Caki2 (cell line): Measurements from ENCODE around the gene REEP2. TPM values are rescaled to one million over a fixed set of nuclear protein-coding genes. Genes with fewer than 3 reads are reported as not detected.
"Not testable (repeated sequence)": the region's sequence is repeated elsewhere in the genome, so short reads cannot be mapped to it uniquely, and the experiment has no call there.

Experiments
- DNase-seq: peaks from one replicate; pipeline ENCODE4 v3.0.0-alpha.2; 2015; ENCODE audit warnings: low read depth
- in situ Hi-C: cut with HindIII; loops from 2 replicates; pipeline ENCODE4 v1.10.0; 2016; ENCODE audit warnings: low sequenced_read_pairs, low pct_unique_long_range_greater_than_20kb, mixed read lengths
- total RNA-seq: library from RNA; depleted of rRNA; stranded (reverse); fragments of >200 nt; shearing (Covaris generic); gene quantifications from 2 replicates; pipeline ENCODE4 v1.2.3, GENCODE V29; 2014; ENCODE audit warnings: low replicate concordance

REEP2 gene
- total RNA-seq, 1 experiment from 2014 or later = 1.5 TPM

- DNase-seq = peak; percentile 93
- in situ Hi-C loops = no loop called here
These were observed 25.1 kb downstream of the REEP2 start for GRCh38 chr5:138464008-138464387.

GRCh38 chr5:138464388-138465260 lies 25.8 kb downstream of the REEP2 start:
- in situ Hi-C loops = no loop called here
- DNase-seq = peak; percentile 98

GRCh38 chr5:138465261-138466124 lies 26.6 kb downstream of the REEP2 start, which contains the start of gene EGR1:
TSS of gene EGR1 (plus strand) at chr5:138465479. CDS start at chr5:138465762, 283 bp downstream.
- DNase-seq = no peak
- in situ Hi-C loops = no loop called here

- in situ Hi-C loops = no loop called here
- DNase-seq = no peak
These were observed 27.5 kb downstream of the REEP2 start for GRCh38 chr5:138466125-138466899.

- in situ Hi-C loops = no loop called here
- no peak for DNase-seq
These were observed 28.2 kb downstream of the REEP2 start for GRCh38 chr5:138466900-138467710.

GRCh38 chr5:138467711-138468132 lies 28.9 kb downstream of the REEP2 start:
- DNase-seq = no peak
- in situ Hi-C loops = no loop called here

- DNase-seq = no peak
These were observed 29.5 kb downstream of the REEP2 start for GRCh38 chr5:138468133-138468965.

GRCh38 chr5:138468966-138469539 lies 30.2 kb downstream of the REEP2 start:
- in situ Hi-C loops = no loop called here
- no peak for DNase-seq

More at GRCh38 chr5:138468133-138468965, 29.5 kb downstream of the REEP2 start:
- in situ Hi-C loops = no loop called here

- in situ Hi-C loops = no loop called here
These were observed 30.9 kb downstream of the REEP2 start for GRCh38 chr5:138469540-138470321.

GRCh38 chr5:138470322-138471051 lies 31.6 kb downstream of the REEP2 start:
- in situ Hi-C loops = no loop called here
- DNase-seq = no peak

More at GRCh38 chr5:138469540-138470321, 30.9 kb downstream of the REEP2 start:
- peak; percentile 33 for DNase-seq

- no peak for DNase-seq
- in situ Hi-C loops = no loop called here
These were observed 32.1 kb downstream of the REEP2 start for GRCh38 chr5:138471052-138471361.

- no peak for DNase-seq
- in situ Hi-C loops = no loop called here
These were observed 33.5 kb downstream of the REEP2 start for GRCh38 chr5:138472353-138472752.

- DNase-seq, in situ Hi-C loops: not testable (repeated sequence)
These were observed 34.3 kb downstream of the REEP2 start for GRCh38 chr5:138473151-138473550.

- no peak for DNase-seq
- in situ Hi-C loops = no loop called here
These were observed 38.1 kb downstream of the REEP2 start for GRCh38 chr5:138476918-138477317.

- DNase-seq = no peak
- in situ Hi-C loops = no loop called here
These were observed 43.8 kb downstream of the REEP2 start for GRCh38 chr5:138482638-138483037.
